Measurements from ENCODE around the gene ZBTB38. TPM values are rescaled to one million over a fixed set of nuclear protein-coding genes. Genes with fewer than 3 reads are reported as not detected.

Gene ZBTB38
- total and polyA plus RNA-seq, 2 of the 13 experiments (the other 11 are each of a cell fraction or from before 2014, with no cell fraction given), result 26.8 to 51.7 TPM

DNA sequence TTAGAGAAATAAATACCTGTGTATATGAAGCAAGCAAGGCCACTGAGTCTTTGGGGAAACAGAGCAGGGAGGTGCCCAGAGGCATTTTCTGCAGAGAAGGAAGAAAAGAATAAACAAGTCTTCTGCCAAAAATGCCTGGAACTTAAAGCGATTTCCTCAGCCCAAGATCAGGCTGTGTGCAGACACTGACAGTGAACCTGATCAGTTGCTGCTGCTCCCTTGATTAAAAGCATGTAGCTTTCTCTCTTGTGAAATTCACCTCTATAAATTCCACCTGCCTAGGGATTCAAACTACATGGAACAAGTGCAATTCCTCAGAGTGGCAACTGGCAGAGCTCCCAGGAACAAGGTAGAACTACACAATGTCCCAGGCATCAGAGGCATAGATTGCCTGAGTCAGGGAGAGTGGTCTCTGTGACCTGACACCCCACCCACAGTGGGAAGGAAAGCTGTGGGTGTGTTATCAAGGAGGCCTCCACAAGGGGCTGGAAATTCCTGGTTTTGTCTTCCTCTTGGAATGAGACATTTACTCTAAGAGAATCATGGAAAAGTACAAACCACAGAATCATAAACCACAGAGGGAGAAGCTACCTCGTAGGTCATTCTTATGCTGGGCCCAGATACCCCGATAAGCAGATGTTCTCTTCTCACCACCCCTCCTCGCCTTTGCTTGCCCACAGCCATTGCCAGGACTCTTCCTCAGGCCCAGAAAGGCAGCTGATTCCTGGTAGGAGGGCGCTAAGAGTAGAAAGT is 1.8 kb upstream of the ZBTB38 start (continued):
- TF ChIP-seq ATF1 (CRISPR knock-in tag; IDR thresholded peaks at IDR 0.05) (0 out of 2 replicates have a peak, but pooled peaks have one; percentile 19), NFYB (CRISPR knock-in tag; IDR thresholded peaks at IDR 0.05) (no peak), TEAD3 (CRISPR knock-in tag; optimal IDR thresholded peaks at IDR 0.05; ENCODE audit: borderline replicate concordance) (peak; percentile 16), HHEX (CRISPR knock-in tag; IDR thresholded peaks at IDR 0.05) (no peak), ZNF776 (CRISPR knock-in tag; IDR thresholded peaks at IDR 0.05) (no peak), SOX13 (IDR thresholded peaks at IDR 0.05) (no peak), SOX13 (CRISPR knock-in tag; conservative IDR thresholded peaks at IDR 0.05 in 1 of 2, IDR thresholded peaks at IDR 0.05 in 1 of 2) (0 out of 4 replicates have a peak, but pooled peaks of 1 of the 2 experiments have one; percentile 6), DNMT3B (CRISPR knock-in tag; conservative IDR thresholded peaks at IDR 0.05) (0 out of 2 replicates have a peak, but pooled peaks have one; percentile 49), CREB1 (IDR thresholded peaks at IDR 0.05) (no peak), CREB1 (CRISPR knock-in tag; IDR thresholded peaks at IDR 0.05) (no peak), ZNF556 (CRISPR knock-in tag; IDR thresholded peaks at IDR 0.05; ENCODE audit: borderline replicate concordance) (no peak), NFRKB (IDR thresholded peaks at IDR 0.05) (no peak), ZBTB7B (CRISPR knock-in tag; IDR thresholded peaks at IDR 0.05) (peak; percentile 57; the same call in 1 of the 2 replicates), PAWR (CRISPR knock-in tag; IDR thresholded peaks at IDR 0.05; ENCODE audit: borderline replicate concordance) (no peak), CC2D1A (CRISPR knock-in tag; IDR thresholded peaks at IDR 0.05) (no peak)
- TF ChIP-seq, protein P1, sequence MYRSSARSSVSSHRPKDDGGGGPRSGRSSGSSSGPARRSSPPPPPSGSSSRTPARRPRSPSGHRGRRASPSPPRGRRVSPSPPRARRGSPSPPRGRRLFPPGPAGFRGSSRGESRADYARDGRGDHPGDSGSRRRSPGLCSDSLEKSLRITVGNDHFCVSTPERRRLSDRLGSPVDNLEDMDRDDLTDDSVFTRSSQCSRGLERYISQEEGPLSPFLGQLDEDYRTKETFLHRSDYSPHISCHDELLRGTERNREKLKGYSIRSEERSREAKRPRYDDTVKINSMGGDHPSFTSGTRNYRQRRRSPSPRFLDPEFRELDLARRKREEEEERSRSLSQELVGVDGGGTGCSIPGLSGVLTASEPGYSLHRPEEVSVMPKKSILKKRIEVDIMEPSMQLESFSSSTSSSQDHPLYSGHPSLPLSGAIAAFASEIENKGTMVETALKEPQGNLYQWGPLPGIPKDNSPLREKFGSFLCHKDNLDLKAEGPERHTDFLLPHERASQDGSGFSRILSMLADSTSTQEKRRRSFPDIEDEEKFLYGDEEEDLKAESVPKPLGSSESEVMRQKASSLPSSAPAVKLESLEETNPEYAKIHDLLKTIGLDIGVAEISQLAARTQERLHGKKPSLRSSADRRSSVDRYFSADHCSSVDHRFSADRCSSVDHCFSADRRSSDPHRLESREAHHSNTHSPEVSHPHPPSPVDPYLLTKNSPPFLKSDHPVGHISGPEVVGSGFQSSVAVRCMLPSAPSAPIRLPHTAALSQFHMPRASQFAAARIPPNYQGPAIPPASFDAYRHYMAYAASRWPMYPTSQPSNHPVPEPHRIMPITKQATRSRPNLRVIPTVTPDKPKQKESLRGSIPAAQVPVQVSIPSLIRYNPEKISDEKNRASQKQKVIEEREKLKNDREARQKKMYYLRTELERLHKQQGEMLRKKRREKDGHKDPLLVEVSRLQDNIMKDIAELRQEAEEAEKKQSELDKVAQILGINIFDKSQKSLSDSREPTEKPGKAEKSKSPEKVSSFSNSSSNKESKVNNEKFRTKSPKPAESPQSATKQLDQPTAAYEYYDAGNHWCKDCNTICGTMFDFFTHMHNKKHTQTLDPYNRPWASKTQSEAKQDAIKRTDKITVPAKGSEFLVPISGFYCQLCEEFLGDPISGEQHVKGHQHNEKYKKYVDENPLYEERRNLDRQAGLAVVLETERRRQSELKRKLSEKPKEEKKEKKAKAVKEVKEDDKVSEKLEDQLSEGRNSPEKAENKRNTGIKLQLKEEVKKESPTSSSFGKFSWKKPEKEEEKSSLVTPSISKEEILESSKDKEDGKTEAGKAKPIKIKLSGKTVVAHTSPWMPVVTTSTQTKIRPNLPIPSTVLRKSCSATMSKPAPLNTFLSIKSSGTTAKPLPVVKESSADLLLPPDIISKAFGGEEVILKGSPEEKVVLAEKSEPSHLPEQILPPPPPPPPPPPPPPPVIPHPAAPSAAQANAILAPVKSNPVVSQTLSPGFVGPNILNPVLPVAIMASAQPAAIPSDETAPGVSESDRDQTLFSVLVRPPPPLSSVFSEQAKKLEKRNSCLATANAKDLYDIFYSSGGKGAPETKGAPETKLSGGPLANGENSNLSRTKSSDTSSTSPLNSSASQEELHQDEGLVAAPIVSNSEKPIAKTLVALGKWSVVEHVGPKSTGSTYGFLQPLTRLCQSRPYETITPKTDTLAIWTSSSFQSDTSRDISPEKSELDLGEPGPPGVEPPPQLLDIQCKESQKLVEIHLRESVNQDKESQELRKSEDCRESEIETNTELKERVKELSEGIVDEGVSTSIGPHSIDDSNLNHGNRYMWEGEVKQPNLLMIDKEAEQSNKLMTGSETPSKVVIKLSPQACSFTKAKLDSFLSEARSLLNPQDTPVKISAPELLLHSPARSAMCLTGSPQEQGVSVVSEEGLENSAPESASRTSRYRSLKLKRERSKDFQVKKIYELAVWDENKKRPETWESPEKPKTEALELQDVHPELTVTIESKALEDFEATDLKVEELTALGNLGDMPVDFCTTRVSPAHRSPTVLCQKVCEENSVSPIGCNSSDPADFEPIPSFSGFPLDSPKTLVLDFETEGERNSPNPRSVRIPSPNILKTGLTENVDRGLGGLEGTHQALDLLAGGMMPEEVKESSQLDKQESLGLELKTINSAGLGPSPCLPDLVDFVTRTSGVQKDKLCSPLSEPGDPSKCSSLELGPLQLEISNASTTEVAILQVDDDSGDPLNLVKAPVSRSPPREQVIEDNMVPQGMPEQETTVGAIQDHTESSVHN (CRISPR knock-in tag; IDR thresholded peaks at IDR 0.05), result no peak

All from HepG2 (cell line).